Measurements from ENCODE around the gene KIAA0319L. TPM values are rescaled to one million over a fixed set of nuclear protein-coding genes. Genes with fewer than 3 reads are reported as not detected.

The KIAA0319L gene
- total RNA-seq, 1 experiment from 2014 or later, result 22.8 TPM

DNA sequence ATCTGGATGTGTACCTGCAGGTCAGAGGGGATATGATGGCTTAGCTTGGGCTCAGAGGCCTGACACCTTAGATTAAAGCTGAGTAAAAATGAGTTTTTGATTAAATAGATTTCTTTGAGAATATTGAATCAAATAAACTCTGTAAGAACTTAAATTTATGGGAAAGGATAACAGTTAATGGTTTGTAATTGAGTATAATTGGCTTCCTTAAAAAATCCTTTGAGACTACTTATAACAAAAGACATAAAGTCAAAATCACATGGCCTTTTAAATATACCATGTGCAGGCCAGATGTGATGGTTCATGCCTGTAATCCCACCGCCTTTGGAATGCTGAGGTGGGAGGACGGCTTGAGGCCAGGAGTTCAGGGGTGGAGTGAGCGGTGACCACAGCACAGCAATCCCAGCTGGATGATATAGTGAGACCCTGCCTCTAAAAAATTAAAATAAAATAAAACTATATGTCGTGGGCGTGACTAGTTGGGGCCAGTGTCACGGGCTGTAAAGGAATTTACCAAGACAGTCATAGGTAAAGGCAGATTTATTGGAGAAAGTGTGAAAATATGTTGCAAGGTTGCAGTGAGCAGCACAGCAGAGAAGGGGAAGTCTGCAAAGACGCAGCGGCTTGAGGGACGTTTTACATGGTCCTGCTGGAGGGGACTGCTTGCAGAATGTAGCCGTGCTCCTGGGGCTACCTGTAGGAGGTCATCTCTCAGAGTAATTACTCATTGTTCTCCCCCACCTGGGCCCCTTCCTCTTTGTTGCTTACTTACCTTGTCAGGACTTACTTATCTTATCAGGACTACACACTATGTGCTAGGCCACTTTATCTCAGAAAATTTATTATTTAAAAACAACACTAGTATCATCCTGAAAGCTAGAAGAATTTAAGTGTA is 166.4 kb downstream of the KIAA0319L start:
- no peak overlapping the region for H3K4me3 ChIP-seq
- H3K4me1 ChIP-seq (replicated peaks), result no peaks in the 10 kb centered on the region
- H3K36me3 ChIP-seq, result peaks cover 53% of the 10 kb centered on the region
- no peak overlapping the region for H3K27ac ChIP-seq
- no peaks in the 10 kb centered on the region for H3K9me3 ChIP-seq (replicated peaks)
- no peak for DNase-seq (ENCODE audit: low read depth in 1 of 2, low spot score in 2 of 2)
- H3K27me3 ChIP-seq (replicated peaks), result no peaks in the 10 kb centered on the region

DNA sequence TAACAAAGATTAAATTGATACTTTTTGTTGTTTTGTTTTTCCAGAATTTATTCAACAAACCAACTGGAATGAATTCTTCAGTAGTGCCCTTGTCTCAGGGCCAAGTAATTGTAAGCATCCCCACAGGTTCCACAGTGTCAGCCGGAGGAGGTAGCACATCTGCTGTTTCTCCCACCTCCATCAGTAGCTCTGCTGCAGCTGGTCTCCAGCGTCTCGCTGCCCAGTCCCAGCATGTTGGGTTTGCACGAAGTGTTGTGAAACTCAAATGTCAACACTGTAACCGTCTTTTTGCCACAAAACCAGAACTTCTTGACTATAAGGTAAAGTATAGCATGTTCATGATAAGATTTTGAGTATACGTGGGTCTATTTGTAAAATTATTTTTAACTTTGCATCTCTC is 170.2 kb downstream of the KIAA0319L start:
- no peak for DNase-seq (ENCODE audit: low read depth in 1 of 2, low spot score in 2 of 2)
- Histone ChIP-seq H3K27me3 (replicated peaks) (no peaks in the 10 kb centered on the region), H3K36me3 (peaks cover 29% of the 10 kb centered on the region), H3K4me3 (no peak overlapping the region), H3K9me3 (replicated peaks) (no peaks in the 10 kb centered on the region), H3K27ac (no peak overlapping the region), H3K4me1 (replicated peaks) (no peaks in the 10 kb centered on the region)

DNA sequence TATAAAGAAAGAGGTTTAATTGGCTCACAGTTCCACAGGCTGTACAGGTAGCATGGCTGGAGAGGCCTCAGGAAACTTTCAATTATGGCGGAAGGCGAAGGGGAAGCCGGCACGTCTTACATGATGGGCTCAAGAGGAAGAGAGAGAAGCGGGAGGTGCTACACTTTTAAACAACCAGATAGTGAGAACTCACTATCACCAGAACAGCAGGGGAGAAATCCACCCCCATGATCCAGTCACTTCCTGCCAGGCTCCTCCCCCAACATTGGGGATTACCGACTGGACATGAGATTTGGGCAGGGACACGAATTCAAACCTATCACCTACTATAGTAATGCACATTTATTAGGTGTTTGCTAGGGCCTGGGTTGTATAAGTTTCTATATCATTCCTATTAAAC is 170.9 kb downstream of the KIAA0319L start:
- H3K36me3 ChIP-seq, result peaks cover 32% of the 10 kb centered on the region
- no peak overlapping the region for H3K4me3 ChIP-seq
- H3K27me3 ChIP-seq (replicated peaks), result no peaks in the 10 kb centered on the region
- H3K27ac ChIP-seq, result no peak overlapping the region
- H3K4me1 ChIP-seq (replicated peaks), result no peaks in the 10 kb centered on the region
- DNase-seq (ENCODE audit: low read depth in 1 of 2, low spot score in 2 of 2), result no peak
- H3K9me3 ChIP-seq (replicated peaks), result no peaks in the 10 kb centered on the region

Other genes starting within 250 kb of the KIAA0319L start
- 17.4 and 20.4 TPM in 2 replicates for gene NCDN, start 396 bp upstream of the KIAA0319L start, total RNA-seq (2014; rRNA removed; shearing (Covaris generic))
- gene TFAP2E, start 15.9 kb upstream of the KIAA0319L start, total RNA-seq (2014; rRNA removed; shearing (Covaris generic)), result not detected in 2 replicates
- gene PSMB2, start 84.1 kb upstream of the KIAA0319L start, total RNA-seq (2014; rRNA removed; shearing (Covaris generic)), result 38.4 and 48.3 TPM in 2 replicates
- gene C1orf216, start 161.5 kb upstream of the KIAA0319L start, total RNA-seq (2014; rRNA removed; shearing (Covaris generic)), result 21.5 and 23.9 TPM in 2 replicates
- gene CLSPN, start 212.6 kb upstream of the KIAA0319L start, total RNA-seq (2014; rRNA removed; shearing (Covaris generic)), result 44.1 and 44.5 TPM in 2 replicates

All from SJSA1 (cell line).